Neural cell (in vitro differentiated cells): ENCODE measurements around the gene RGL3.

ENCODE experiments used
- MXI1 ChIP-seq: fragments of 450-650 bp; conservative IDR thresholded peaks from 2 replicates; pipeline ENCODE4 v1.6.1; 2014; ENCODE audit warnings: antibody characterized with exemption, mild to moderate bottlenecking; ENCODE audit not compliant: poor library complexity, severe bottlenecking
- TF ChIP-seq, protein P1 (sequence below): fragments of 450-650 bp; IDR thresholded peaks from 2 replicates; pipeline ENCODE4 v1.5.1; 2014; ENCODE audit warnings: antibody characterized with exemption, mild to moderate bottlenecking, moderate library complexity; ENCODE audit not compliant: poor library complexity, severe bottlenecking

DNA sequence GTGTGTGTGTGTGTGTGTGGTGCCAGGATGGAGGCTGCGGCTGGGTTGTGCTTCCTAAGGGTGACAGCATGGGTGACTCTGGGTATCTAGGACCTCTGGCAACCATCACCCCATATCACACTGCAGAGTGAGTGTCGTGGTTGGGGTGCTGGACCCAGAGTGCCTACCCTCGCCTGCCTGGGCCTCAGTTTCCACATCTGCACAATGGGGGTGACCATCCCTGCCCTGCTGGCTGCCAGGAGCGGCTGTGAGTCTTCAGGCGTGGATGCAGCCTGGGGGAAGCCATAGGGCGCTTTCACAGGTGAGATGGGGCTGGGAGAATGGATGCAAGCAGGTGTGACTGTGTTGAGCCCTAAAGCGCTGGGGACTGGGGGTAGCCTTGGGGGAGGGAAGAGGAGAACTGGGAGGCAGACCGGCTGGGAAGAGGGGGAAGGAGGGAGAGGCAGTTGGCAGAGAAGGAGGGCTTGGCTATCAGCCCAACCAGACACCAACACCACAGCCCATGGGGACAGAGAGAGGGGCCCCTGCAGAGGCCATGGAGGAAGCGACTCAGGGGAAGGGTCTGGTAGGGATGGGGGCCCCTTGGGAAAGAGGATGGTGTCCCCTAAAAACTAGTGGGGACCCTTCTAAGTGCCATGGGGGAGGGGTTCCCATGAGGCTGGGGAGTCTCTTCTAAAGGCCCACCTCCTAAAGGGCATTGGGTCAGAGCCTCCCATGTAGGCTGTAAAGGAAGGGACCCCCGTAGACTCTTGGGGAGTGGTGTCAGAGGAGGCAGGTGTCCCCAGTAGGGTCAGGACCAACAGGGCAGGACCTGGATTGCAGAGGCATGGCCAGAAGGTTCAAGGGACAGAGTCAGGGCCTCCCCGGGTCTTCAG is 62.2 kb downstream of the RGL3 start:
- TF ChIP-seq, protein P1, sequence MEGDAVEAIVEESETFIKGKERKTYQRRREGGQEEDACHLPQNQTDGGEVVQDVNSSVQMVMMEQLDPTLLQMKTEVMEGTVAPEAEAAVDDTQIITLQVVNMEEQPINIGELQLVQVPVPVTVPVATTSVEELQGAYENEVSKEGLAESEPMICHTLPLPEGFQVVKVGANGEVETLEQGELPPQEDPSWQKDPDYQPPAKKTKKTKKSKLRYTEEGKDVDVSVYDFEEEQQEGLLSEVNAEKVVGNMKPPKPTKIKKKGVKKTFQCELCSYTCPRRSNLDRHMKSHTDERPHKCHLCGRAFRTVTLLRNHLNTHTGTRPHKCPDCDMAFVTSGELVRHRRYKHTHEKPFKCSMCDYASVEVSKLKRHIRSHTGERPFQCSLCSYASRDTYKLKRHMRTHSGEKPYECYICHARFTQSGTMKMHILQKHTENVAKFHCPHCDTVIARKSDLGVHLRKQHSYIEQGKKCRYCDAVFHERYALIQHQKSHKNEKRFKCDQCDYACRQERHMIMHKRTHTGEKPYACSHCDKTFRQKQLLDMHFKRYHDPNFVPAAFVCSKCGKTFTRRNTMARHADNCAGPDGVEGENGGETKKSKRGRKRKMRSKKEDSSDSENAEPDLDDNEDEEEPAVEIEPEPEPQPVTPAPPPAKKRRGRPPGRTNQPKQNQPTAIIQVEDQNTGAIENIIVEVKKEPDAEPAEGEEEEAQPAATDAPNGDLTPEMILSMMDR, result no peak
- no peak for TF ChIP-seq MXI1
